WI38 (cell line): ENCODE measurements around the gene NKX3-2.

Source experiments
- H3K4me3 ChIP-seq: 2 replicates; pipeline ENCODE4 v1.5.1; 2011; ENCODE audit warnings: low read depth, mild to moderate bottlenecking, control low read depth, low read length
- CTCF ChIP-seq: IDR thresholded peaks from 2 replicates; pipeline ENCODE4 v1.5.1; 2012; ENCODE audit warnings: low read depth, mild to moderate bottlenecking, control low read depth, low read length

The NKX3-2 gene

GRCh38 chr4:13515268-13515667 lies 29.0 kb downstream of the NKX3-2 start:
- no peak overlapping the region for H3K4me3 ChIP-seq
- no peak for TF ChIP-seq CTCF

GRCh38 chr4:13514722-13515121 lies 29.6 kb downstream of the NKX3-2 start:
- TF ChIP-seq CTCF = no peak
- H3K4me3 ChIP-seq = no peak overlapping the region

GRCh38 chr4:13511101-13511500 lies 33.2 kb downstream of the NKX3-2 start:
- H3K4me3 ChIP-seq = no peak overlapping the region
- TF ChIP-seq CTCF = no peak

GRCh38 chr4:13509442-13509841 lies 34.9 kb downstream of the NKX3-2 start:
- TF ChIP-seq CTCF = no peak
- no peak overlapping the region for H3K4me3 ChIP-seq

GRCh38 chr4:13504374-13504773 lies 39.9 kb downstream of the NKX3-2 start:
- no peak for TF ChIP-seq CTCF
- no peak overlapping the region for H3K4me3 ChIP-seq

- TF ChIP-seq CTCF = no peak
- no peak overlapping the region for H3K4me3 ChIP-seq
Observed at GRCh38 chr4:13498469-13498868, 45.8 kb downstream of the NKX3-2 start.

- no peak overlapping the region for H3K4me3 ChIP-seq
- no peak for TF ChIP-seq CTCF
Observed at GRCh38 chr4:13496605-13497004, 47.7 kb downstream of the NKX3-2 start.
